Dermis microvascular lymphatic vessel endothelial cell (primary cell): Measurements from ENCODE around the gene SPN. TPM values are rescaled to one million over a fixed set of nuclear protein-coding genes. Genes with fewer than 3 reads are reported as not detected.
"Not testable (repeated sequence)": the region's sequence is repeated elsewhere in the genome, so short reads cannot be mapped to it uniquely, and the experiment has no call there.

Experiments
- DNase-seq, 2 donors: peaks; one replicate each; pipeline versions ENCODE4 v3.0.0 to v3.0.0-alpha.2; 2010; ENCODE audit warnings: low read depth in 2 of 2
- total RNA-seq: library from RNA; depleted of rRNA; stranded (reverse); fragments of >200 nt; gene quantifications from 2 replicates; pipeline ENCODE4 v1.2.1, GENCODE V29; 2014

SPN gene, protein sequence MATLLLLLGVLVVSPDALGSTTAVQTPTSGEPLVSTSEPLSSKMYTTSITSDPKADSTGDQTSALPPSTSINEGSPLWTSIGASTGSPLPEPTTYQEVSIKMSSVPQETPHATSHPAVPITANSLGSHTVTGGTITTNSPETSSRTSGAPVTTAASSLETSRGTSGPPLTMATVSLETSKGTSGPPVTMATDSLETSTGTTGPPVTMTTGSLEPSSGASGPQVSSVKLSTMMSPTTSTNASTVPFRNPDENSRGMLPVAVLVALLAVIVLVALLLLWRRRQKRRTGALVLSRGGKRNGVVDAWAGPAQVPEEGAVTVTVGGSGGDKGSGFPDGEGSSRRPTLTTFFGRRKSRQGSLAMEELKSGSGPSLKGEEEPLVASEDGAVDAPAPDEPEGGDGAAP
- total RNA-seq: under 0.01 TPM in 1 of 2 replicates, not detected in the other

DNA sequence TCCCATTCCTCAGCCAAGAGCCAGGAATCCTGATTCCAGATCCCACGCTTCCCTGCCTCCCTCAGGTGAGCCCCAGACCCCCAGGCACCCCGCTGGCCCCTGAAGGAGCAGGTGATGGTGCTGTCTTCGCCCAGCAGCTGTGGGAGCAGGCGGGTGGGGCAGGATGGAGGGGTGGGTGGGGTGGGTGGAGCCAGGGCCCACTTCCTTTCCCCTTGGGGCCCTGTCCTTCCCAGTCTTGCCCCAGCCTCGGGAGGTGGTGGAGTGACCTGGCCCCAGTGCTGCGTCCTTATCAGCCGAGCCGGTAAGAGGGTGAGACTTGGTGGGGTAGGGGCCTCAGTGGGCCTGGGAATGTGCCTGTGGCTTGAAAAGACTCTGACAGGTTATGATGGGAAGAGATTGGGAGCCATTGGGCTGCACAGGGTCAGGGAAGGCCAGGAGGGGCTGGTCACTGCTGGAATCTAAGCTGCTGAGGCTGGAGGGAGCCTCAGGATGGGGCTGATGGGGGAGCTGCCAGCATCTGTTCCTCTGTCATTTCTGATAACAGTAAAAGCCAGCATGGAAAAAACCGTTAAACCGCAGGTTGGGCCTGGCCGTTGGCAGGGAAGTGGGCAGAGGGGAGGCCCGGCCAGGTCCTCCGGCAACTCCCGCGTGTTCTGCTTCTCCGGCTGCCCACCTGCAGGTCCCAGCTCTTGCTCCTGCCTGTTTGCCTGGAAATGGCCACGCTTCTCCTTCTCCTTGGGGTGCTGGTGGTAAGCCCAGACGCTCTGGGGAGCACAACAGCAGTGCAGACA lies at the start of gene SPN:
Gene SPN (plus strand): TSS at position 232 of the 791 bp plus-strand sequence. CDS start 482 bp downstream, at position 714.
- no peak for DNase-seq

GRCh38 chr16:29613307-29614057 lies 49.6 kb upstream of the SPN start:
- DNase-seq: peak; percentile 26 to 80

DNA sequence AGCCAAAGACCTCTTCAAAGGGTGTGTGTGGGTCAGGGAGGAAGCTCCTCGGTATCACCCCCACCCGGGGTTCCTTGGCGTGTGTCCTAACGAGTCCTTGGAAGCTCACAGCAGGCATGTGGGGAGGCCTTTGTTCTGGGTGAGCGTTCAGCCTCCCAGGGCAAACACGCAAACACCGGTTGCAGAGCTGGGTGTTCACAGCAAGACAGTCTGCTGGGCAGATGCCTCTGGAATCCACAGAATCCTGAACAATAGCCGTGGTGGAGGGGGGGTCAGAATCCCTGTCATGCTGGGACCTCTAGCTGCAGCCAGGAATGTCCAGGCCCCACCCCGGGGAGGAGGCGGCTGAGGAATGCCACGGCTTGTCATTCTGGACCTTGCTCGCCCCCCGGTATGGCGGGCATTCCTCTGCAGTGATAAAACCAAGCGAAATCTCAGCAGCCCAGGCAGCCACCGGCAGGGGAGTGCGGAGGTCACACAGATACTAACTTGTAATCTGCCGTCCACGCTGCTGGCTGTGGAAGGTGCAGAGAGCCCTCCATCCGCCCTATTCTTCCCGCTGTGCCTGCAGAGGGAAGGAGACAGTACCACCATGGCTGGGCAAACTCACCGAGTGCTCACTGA lies 48.2 kb upstream of the SPN start:
- DNase-seq: not testable (repeated sequence)

- not testable (repeated sequence) for DNase-seq
Observed at GRCh38 chr16:29616127-29616526, 46.9 kb upstream of the SPN start.

GRCh38 chr16:29620591-29620990 lies 42.5 kb upstream of the SPN start:
- DNase-seq: not testable (repeated sequence)

DNA sequence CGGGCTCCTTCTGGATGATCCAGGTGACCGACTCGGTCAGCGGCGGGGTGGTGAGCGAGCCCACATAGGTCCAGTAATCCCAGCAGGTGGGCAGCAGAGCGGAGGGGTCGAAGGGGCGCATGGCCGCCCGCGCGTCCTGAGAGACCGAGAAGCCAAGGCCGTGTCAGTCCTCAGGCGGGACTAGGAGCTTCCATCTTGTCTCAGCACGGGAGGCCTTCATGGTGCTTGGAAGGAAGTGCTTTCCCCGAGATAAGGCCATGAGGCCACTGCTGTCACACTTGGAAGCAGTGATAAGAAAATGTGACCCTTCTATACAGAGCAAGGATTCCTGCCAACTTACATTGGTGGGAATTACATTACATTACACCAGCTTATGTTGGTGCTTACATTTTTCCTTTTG lies 40.3 kb upstream of the SPN start:
- DNase-seq: not testable (repeated sequence)

DNA sequence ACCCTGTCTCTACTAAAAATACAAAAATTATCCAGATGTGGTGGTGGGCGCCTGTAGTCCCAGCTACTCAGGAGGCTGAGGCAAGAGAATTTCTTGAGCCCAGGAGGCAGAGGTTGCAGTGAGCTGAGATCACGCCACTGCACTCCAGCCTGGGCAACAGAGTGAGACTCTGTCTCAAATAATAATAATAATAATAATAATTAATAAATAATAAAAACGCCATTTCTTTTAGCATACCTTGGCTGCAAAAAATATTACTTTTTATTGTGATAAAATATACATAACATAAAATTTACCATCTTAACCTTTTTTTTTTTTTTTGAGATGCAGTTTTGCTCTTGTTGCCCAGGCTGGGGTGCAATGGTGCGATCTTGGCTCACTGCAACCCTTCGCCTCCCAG lies 39.8 kb upstream of the SPN start:
- not testable (repeated sequence) for DNase-seq

DNA sequence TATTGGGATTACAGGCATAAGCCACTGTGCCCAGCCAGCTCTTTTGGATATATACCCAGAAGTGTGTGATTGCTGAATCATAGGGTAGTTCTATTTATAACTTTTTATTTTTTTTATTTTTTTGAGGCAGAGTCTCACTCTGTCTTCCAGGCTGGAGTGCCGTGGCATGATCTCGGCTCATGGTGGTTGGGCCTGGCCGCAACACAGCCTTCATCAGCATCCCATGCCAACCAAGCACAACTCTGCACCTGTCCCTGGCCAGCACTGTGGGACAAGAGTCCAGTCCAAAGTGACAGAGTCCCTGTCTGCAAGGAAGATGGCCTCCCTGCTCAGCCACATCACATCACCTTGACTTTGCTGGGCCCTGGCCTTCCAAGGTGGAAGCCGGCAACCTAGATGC lies 37.9 kb upstream of the SPN start:
- DNase-seq: not testable (repeated sequence)

DNA sequence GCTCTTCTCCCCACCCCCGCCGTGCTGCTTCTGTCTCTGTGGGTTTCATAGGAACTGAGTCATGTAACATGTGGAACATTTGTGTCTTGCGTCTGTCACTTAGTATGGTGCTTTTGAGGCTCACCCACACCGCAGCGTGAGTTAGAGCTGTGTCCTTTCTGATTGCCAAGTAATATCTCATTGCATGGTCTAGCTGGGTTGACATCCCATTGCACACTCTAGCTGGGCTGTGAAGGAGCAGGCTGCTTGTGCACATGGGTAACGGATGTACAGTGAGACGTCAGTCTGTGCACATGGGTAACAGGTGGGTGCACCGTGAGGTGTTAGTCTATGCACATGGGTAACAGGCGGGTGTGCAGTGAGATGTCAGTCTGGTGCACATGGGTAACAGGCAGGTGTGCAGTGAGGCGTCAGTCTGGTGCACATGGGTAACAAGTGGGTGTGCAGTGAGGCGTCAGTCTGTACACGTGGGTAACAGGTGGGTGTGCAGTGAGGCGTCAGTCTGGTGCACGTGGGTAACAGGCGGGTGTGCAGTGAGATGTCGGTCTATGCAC lies 36.2 kb upstream of the SPN start:
- not testable (repeated sequence) for DNase-seq

DNA sequence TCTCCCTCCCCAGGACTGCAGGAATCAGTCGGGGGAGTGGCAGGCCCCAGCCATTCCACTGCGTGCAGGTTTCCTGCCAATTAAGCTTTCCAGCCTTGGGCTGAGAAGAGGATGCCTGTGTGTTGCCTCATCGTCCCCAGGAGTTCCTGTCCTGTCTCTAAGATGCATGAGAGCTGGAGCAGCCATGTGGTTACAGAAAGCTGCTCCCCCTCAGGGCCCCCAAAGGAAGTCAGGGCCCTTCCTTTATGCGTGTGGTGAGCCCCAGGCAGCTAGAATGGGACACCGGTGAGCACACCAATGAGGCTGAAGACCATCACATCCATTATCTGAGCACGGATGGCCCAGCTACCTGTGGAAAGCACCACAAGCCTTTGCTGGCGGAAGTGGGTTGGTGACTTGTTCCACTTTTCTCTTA lies 35.4 kb upstream of the SPN start:
- not testable (repeated sequence) for DNase-seq

DNA sequence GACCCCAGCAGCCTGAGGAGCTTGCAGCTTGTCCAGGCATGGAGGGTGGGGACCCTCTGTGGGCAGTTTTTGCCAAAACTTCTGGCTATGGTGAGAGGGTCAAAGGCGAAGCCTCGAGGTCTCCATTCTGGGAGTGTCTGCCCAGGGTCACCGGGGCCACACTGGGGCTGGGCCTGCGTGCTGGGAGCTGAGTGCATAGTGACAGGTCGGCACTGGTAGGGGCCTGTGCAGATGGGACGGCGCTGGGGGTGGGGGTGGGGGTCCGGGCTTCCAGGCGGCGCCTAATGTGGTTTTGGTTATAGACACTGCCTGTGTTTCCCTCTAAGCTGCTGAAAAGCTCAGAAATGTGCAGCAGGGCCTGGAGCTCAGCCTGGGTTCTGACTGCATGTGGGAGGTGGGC lies 34.3 kb upstream of the SPN start:
- DNase-seq: not testable (repeated sequence)

- DNase-seq: not testable (repeated sequence)
Observed at GRCh38 chr16:29629318-29629717, 33.7 kb upstream of the SPN start.

DNA sequence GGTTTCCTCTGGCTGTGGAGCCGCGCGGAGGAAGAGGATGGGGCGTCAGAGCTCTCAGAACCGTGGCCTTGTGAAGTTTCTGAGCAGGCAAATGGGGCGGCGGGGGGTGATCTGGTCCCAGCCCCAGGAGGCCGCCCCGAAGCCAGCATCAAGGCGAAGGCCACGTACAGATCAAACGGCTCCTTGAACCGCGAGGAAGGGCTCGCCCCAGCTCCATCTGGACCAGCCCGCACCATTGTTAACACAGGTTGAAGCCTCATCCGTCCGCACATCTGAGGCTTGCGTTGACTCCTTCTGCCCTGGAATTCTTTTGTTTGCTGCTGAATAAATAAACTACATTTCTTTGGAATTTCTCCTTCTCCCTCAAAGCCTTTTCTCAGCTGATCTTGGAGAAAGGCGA lies 31.4 kb upstream of the SPN start:
- DNase-seq: not testable (repeated sequence)

DNA sequence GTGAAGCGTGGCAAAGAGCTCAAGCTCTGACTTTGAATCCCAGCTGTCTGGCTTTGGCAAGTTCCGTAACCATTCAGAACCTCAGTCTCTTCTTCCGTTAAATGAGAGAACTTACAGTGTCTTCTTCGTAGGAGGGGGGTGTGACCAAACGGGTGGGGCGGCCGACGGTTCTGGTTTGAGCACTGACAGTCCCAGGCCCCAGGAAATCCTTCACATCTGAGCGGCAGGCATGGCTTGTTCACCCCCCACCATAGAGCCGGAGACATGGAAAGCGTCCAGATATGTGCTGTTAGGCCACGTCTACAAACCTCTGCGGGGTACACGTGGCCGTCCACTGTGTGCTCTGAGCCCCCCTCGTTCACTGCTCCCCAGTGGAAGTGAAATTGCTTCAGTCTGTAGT lies 27.1 kb upstream of the SPN start:
- not testable (repeated sequence) for DNase-seq

DNA sequence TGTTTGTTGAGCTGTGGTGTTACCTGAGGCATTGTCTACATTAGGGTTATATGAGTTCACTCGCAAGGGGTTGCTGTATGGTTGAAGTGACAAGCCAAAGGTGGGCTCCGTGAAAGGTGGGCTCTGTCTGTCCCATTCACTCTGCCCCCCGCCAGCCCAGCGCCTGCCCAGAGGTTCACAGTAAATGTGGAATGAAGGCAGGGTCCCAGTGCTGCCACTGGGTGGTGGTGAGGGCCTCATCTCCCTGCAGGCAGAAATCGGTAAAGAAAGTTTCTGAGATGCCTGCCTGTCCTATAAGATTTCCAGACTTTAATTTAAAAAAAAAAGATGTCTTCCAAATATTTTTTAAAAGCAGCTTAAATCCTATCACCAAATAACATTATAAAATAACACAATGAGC lies 26.7 kb upstream of the SPN start:
- not testable (repeated sequence) for DNase-seq

DNA sequence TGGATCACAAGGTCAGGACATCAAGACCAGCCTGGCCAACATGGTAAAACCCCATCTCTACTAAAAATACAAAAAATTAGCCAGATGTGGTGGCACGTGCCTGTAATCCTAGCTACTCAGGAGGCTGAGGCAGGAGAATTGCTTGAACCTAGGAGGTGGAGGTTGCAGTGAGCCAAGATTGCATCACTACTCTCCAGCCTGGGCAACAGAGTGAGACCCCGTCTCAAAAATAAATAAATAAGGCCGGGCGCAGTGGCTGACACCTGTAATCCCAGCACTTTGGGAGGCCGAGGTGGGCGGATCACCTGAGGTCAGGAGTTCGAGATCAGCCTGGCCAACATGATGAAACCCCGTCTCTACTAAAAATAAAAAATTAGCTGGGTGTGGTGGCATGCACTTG lies 24.3 kb upstream of the SPN start:
- not testable (repeated sequence) for DNase-seq

DNA sequence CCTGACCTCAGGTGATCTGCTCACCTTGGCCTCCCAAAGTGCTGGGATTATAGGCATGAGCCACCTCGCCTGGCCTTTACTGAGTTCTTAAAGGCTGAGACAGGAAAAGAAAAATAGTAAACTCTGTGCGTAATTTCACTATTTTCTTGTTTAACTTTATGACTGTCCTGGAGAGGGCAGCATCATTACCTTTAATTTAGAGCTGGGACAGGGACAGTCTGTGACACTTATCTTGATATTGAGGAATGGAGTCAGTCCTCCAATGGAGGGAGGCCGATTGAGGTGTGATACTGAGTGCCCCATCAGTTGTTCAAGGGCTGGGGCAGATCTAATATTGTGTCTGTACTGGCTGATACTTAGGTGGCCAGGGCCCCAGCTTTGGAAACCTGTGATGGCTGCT lies 21.5 kb upstream of the SPN start:
- no peak for DNase-seq

GRCh38 chr16:29643596-29643995 lies 19.5 kb upstream of the SPN start:
- no peak for DNase-seq

- no peak for DNase-seq
Observed at GRCh38 chr16:29644338-29644857, 18.6 kb upstream of the SPN start.

- DNase-seq: no peak
Observed at GRCh38 chr16:29644973-29645693, 17.9 kb upstream of the SPN start.
